GM21786 (cell line): ENCODE data around the gene ARPC1A.
"Not testable (repeated sequence)": the region's sequence is repeated elsewhere in the genome, so short reads cannot be mapped to it uniquely, and the experiment has no call there.

Experiments
- ATAC-seq: cut with Tn5 transposase; IDR thresholded peaks from one replicate; pipeline ENCODE4 v1.9.1; 2021; ENCODE audit not compliant: unreplicated experiment

The ARPC1A gene

DNA sequence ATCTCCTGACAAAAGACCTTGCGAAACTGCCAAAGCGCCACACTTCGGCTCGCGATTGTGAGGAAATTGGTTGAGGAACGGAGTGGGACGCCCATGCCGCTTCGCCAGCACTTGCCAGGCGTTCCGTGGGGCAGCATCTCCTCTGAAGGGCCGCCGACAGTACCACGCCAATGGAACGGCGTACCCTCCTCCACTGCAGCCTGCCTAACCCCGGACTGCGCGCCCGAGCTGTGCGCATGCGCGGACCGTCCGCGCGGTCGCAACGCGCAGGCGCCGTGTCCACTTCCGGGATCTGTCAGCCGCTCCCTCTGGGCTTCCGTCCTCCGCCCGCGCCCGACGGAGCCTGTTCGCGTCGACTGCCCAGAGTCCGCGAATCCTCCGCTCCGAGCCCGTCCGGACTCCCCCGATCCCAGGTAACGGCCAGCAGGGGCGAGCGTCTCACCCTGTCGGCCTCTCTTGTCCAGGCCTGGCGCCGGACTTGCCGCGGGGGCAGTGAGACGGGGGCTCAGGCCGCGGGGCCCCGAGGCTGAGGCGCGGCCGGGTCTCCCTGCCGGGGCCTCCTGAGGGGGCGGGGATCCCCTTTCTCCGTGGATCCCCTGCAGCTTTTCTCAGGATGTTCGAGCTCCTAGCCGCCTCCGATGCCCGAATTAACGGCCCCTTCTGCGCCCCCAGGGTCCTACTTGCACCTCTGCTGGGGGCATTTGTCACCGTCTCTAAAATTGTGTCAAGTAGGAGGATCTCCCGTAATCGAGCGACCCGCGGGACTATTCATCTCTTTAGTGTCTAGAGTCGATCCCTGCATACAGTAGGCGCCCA lies at the start of gene ARPC1A:
Gene ARPC1A, plus strand, starts transcription at position 307 of the 816 bp plus-strand sequence. CDS start 7,456 bp downstream, outside the sequence.
- ATAC-seq, result peak; percentile 91

DNA sequence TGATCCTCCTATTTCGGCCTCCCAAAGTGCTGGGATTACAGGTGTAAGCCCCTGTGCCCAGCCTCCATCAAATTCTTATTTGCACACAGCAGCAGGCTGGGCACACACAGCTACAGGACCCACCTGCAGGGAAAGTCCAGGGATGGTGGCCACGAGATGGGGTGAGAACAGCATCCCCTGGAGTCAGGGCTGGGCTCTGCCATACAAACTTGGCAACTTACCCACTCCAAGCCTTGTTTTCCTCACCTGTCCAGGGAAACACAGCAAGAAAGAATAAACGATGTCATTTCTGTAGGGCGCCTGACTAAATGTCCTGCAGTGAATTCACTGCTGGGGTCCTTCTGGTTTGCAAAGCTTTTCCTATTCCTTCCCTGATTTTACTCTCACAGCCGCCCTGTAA lies 47.5 kb upstream of the ARPC1A start:
- no peak for ATAC-seq

DNA sequence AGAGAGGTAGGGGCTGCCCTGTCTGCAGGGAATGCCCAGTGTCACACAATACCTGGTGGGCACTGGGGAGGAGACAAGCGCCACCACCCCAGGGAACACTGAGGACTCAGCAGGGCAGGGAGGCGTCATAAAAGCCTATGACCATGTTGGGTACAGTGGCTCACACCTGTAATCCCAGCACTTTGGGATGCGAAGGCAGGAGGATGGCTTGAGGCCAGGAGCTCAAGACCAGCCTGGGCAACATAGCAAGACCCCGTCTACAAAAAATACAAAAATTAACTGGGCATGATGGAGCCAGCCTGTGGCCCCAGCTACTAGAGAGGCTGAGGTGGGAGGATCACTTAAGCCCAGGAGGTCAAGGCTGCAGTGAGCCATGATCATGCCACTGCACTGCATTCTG lies 41.5 kb upstream of the ARPC1A start:
- not testable (repeated sequence) for ATAC-seq

DNA sequence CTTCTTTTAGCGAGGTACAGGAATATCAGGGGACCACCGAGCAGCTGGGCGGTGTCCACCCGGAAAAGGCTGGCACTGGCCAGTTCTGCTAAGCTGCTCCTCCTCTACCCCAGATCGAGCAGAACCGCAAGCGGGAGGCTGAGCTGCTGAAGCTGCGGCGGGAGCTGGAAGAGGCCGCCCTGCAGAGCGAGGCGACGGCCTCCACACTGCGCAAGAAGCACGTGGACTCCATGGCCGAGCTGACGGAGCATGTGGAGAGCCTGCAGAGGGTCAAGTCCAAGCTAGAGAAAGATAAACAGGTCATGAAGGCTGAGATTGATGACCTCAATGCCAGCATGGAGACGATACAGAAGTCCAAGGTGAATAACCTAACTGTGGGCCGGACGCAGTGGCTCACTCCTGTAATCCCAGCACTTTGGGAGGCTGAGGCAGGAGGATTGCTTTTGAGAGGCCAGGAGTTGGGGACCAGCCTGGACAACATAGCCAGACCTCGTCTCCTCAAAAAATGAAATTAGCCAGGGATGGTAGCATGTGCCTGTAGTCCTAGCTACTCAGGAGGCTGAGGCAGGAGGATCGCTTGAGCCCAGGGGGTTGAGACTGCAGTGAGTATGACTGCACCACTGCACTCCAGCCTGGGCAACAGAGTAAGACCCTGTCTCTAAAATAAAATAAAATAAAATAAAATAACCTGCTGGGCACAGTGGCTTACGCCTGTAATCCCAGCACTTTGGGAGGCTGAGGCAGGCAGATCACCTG lies 37.7 kb upstream of the ARPC1A start:
- no peak for ATAC-seq

DNA sequence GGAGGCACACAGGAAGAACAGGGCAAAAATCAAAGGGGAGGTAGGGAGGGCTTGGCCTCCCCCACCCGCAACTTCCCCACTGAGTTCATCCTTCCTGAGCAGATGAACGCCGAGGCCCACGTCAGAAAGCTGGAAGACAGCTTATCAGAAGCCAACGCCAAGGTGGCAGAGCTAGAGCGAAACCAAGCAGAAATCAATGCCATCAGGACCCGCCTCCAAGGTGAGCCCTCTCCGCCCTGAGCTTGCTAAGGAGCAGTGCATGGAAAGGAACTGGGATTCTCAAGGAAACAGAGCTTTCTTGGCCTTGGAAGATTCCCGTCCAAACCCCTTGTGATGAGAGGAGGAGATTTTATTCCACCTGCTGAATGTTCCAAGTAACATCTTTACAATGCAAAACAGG lies 36.5 kb upstream of the ARPC1A start:
- ATAC-seq, result no peak

DNA sequence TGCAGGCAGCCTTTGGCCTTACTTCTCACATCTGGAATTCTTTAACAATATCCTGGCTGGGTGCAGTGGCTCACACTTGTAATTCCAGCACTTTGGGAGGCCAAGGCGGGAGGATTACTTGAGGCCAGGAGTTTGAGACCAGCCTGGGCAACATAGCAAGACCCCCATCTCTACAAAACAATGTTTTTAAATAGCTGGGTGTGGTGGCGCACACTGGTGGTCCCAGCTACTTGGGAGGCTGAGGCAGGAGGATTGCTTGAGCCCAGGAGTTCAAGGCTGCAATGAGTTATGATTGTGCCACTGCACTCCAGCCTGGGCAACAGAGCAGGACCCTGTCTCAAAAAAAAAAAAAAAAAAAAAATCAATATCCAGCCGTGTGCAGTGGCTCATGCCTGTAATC lies 35.5 kb upstream of the ARPC1A start:
- ATAC-seq, result not testable (repeated sequence)

DNA sequence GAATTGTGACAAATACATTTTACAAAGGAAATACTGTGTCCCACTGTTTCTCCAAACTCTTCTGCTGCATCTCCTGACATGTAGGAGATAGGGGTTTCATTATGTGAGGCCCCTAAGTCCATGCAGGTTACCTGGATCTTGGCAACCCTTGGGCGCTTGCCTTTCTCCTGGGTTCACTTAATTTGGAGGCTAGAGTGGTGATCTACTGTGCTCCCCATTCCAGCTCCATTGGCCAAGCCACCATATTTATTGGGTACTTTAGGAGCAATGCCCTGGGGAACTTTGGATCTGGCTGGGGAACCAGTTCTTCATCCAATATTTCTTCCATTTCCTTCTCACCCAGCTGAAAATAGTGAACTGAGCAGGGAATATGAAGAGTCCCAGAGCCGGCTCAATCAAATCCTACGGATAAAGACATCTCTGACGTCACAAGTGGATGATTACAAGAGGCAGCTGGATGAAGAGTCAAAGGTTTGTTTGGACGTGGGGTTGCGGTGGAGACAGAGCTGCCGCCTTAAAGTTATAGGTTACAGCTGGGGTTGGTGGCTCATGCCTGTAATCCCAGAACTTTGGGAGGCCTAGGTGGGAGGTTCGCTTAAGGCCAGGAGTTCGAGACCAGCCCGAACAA lies 34.6 kb upstream of the ARPC1A start:
- ATAC-seq, result no peak

DNA sequence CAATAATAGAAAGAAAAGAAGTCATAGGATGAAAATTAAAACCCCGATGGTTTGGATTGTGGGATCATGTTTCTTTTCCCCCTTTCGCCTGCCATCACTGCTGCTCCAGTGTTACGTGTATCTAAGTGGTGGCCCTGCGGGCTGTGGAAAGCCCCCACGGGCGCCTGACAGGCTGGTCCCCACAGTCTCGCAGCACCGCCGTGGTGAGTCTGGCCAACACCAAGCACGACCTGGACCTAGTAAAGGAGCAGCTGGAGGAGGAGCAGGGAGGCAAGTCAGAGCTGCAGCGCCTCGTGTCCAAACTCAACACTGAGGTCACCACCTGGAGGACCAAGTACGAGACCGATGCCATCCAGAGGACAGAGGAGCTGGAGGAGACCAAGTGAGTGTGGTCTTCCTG lies 33.6 kb upstream of the ARPC1A start:
- no peak for ATAC-seq

DNA sequence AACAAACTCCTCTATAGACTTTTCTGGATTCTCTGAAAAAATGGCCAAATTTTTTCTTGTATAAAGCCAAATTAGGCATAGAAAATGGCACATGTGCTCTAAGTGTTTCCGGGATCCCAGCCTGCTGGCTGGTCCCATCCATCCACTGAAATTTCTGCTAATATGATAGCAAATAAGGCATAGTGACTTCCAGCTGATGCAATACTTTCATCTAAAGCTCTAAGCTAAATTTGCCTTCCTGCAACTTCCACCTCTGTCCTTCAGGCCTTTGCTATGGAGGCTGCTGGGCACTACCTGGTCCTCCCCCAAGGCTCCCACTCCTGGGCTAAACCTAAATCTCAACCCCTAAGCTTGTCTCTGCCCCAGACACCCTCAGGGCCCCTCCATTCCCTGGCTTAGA lies 32.5 kb upstream of the ARPC1A start:
- no peak for ATAC-seq

DNA sequence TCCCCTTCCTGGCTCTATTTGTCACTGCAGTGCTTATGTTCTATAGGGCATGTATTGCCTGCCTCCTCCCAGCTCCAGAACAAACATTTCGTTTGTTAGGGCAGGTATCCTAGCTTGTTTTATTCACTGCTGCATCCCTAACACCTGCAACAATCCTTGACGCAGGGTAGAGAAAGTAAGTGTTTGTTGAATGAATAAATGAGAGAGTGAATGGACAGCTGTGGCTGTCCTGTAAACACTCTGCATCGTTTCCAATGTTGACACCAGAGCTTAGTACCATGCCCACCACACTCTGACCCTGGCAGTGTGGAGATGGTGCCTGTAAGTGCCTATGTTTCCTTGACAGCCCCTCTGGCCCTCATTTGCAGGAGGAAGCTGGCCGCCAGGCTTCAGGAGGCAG lies 32.0 kb upstream of the ARPC1A start:
- no peak for ATAC-seq

DNA sequence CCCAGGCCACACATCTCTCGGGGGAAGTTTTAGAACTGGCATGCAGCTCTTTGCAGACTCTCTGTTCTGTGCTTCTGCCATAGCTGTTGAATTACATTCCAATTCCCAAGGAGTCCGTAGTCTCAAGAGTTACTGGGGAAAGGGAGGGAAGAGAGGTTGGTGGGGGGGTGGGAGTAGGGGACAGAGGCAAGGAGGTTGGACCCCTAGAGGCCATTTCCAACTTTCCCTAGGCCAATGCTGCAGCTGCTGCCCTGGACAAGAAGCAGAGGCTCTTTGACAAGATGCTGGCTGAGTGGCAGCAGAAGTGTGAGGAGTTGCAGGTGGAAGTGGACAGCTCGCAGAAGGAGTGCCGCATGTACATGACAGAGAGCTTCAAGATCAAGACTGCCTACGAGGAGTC lies 29.2 kb upstream of the ARPC1A start:
- no peak for ATAC-seq

DNA sequence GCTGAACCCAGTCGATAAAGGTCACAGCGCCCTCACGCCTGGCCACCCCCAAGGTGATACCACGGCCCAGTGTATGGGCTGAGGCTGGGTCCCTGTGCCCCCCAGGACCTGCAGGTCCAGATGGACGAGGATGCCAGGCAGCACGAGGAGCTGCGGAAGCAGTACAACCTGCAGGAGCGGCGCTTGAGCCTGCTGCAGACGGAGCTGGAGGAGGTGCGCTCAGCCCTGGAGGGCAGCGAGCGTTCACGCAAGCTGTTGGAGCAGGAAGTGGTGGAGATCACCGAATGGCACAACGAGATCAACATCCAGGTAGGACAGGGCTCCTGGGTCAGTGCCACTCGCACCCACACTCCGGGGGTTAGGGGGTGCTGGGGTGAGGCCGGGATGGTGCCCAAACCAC lies 24.2 kb upstream of the ARPC1A start:
- ATAC-seq, result no peak

DNA sequence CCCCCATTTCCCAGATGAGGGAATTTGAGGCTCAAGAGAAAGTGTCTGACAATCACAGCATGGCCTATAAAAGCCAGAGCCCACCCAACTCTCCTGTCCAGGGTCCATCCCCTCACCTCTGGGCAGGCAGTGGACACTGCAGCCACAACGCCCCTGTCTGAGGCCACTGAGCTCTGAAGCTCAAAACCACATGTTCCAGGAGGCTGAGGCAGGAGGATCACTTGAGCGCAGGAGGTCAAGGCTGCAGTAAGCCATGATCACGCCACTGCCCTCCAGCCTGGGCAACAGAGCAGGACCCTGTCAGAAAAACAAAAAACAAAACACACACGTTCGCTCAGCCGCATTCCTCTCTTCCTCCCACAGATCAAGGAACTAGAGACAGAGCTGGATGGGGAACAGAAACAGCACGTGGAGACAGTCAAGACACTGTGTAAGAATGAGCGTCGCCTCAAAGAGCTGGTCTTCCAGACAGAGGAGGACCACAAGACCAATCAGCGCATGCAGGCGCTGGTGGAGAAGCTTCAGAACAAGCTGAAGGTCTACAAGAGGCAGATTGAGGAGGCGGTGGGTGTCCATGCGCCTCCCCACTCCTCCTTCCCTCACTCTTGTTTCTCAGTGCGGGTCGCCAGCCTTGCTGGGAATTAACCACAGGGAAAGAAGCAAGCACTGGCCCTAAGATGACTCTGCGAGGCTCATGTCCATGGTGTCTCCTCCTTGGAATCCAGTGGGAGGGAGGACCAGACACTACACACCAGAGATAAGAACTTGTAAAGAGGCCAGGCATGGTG lies 20.0 kb upstream of the ARPC1A start:
- ATAC-seq, result no peak

DNA sequence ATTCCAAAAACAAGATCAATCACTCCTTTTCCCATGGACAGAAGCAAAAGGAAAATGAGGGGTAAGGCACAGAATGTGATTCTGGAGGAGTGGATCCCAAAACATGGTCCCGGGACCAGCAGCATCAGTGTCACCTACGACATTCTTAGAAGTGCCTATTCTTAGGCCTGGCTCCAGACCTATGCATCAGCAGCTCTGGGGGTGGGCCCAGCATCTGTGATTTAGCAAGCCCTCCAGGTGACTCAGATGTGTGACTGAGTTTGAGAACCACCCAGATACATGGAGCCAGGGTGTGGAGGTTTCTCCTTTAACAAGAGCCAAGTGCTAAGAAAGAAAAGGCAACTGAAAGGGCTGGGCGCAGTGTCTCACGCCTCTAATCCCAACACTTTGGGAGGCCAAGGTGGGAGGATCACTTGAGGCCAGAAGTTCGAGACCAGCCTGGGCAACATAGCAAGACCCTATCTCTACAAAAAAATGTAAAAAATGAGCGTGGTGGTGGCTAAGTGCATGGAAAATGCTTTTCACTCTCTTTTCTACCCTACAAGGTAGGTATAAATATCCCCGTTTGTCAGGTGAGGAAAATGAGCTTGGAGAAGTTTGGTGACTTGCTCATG lies 17.1 kb upstream of the ARPC1A start:
- no peak for ATAC-seq

DNA sequence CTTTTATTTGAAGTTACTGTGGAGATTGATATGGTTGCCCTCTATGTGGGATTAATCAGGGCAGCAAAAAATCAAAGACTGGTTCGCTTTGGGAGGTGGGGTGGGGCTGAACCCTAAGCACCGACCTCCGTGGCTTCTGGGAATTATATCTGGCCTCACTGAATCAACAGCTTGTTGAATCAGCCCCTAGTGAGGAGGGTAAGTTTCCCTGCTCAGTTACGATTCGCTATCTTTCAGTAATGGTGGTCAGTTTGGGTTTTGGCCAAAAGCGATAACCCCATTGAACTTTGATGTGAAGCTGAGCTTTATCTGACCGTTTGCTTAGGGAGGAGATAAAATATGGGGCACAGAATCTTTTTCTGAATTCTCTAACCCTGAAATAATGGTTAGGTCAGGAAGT lies 16.6 kb upstream of the ARPC1A start:
- ATAC-seq, result no peak

DNA sequence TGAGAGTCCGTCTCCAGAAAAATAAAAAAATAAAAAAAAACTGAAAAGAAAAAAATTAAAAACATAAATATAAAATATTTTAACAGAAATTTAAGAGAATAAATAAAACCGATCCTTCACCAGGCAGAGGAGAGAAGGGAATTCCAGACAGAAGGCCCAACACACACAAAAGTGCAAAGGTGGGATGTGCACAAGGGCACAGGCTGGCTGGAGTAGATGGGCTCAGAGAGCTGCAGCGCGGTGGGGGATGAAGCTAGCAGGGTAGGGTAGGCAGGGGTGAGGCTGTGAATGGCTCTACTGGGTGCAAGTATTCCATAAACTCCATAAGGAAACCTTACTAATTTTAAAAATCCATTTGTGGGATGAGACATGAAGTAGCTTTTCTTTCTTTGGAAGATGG lies 15.7 kb upstream of the ARPC1A start:
- no peak for ATAC-seq

DNA sequence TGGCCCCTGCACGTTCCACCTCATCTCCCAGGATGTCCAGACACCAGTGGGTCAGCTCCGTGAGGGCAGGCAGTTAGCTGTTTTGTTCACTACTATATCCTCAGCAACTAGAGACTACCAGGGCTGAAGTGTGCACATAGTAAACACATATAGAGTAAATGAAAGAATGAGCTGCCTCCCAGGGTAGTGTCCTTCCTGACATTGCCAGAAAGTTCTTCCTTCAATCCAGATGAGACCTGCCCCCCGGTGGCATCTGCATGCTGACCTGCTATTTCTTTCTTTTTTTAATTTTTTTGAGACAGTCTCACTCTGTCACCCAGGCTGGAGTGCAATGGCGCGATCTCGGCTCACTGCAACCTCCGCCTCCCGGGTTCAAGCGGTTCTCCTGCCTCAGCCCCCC lies 14.0 kb upstream of the ARPC1A start:
- no peak for ATAC-seq

DNA sequence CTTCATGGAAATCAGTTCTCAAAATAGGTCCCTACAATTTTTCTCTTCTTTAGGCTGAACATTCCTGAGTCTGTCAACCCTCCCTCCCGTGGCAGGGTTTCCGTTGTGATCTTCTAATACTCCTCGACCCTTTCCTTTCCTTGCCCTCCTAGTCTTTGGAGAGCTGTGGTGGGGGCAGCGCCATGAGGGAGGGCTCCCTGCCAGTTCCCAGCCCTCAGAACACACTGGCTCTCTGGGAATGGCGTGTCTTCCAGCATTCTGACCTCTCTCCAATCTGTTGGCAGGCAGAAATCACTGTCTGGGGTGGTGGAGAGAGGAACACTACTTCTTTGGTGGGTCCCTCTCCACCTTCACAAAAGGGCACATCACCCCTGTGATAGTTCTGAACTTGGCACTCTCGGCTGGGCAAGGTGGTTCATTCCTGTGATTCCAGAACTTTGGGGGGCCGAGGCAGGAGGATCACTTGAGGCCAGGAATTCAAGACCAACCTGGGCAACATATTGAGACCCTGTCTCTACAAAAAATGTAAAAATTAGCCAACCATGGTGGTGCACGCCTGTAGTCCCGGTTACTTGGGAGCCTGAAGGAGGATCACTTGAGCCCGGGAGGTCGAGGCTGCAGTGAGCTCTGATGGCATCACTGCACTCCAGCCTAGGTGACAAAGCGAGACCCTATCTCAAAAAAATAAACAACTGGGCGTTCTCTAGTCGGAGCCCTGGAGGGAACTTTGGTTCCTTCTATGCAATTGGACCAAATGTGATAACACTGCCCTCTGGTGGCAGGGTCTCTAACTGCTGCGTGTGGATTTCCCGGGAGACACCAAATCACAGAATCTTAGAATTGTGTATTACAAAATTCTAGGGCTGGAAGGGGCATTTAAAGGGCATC lies 13.1 kb upstream of the ARPC1A start:
- no peak for ATAC-seq

DNA sequence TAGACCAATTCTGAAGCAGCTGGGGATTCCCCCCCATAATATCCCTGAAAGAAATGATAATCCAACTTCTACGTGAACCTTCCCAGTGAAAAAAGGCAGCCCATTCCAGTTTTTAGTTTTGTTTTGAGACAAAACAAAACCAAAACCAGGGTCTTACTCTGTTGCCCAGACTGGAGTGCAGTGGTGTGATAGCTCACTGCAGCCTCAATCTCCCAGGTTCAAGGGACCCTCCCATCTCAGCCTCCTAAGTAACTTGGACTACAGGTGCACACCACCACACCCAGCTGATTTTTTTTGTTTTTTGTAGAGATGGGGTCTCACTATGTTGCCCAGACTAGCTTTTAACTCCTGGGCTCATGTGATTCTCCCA lies 12.5 kb upstream of the ARPC1A start:
- ATAC-seq, result no peak

DNA sequence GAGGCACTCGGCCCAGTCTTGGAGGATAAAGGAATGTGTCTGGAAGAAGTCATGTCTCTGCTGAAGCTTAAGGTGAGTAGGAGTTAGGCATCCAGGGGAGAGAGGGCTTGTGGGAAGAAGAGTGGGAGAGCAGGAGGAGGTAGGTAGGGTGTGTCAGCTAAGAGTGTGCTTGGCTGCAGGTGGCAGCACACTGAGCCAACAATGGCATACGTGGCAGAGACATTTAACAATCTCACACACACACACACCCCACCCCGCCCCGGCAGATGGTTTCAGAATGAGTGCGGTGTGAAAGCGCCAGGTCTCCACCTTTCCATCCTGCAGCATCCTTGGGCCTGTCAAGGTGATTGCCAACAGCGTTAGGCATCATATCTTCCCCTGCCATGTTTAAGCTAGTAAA lies 11.2 kb upstream of the ARPC1A start:
- ATAC-seq, result no peak
